ENCODE results near the gene JPT2.
"Not testable (repeated sequence)": the region's sequence is repeated elsewhere in the genome, so short reads cannot be mapped to it uniquely, and the experiment has no call there.

JPT2 gene

DNA sequence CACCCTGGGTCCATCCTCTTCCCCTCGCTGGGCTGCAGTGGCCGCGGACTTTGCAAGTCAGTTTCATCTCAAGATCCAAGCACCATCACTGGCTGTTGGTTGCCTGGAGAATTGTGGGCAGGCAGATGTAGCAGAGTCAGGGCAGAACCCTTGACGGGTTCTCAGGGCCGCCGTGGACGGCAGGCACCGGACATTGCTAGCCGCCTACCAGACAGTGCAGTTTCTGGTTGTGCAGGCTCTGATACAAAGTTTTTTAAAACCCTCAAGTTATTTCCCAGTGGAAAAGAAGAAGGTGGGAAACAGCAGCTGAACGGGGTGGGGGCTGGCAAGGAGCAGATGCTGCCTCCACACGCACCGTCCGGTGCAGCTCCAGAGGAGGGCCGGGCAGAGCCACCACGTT is 31.3 kb downstream of the JPT2 start:
- TF ChIP-seq, protein P1, sequence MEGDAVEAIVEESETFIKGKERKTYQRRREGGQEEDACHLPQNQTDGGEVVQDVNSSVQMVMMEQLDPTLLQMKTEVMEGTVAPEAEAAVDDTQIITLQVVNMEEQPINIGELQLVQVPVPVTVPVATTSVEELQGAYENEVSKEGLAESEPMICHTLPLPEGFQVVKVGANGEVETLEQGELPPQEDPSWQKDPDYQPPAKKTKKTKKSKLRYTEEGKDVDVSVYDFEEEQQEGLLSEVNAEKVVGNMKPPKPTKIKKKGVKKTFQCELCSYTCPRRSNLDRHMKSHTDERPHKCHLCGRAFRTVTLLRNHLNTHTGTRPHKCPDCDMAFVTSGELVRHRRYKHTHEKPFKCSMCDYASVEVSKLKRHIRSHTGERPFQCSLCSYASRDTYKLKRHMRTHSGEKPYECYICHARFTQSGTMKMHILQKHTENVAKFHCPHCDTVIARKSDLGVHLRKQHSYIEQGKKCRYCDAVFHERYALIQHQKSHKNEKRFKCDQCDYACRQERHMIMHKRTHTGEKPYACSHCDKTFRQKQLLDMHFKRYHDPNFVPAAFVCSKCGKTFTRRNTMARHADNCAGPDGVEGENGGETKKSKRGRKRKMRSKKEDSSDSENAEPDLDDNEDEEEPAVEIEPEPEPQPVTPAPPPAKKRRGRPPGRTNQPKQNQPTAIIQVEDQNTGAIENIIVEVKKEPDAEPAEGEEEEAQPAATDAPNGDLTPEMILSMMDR (conservative IDR thresholded peaks at IDR 0.05): no peak
- no peak overlapping the region for H3K27ac ChIP-seq

DNA sequence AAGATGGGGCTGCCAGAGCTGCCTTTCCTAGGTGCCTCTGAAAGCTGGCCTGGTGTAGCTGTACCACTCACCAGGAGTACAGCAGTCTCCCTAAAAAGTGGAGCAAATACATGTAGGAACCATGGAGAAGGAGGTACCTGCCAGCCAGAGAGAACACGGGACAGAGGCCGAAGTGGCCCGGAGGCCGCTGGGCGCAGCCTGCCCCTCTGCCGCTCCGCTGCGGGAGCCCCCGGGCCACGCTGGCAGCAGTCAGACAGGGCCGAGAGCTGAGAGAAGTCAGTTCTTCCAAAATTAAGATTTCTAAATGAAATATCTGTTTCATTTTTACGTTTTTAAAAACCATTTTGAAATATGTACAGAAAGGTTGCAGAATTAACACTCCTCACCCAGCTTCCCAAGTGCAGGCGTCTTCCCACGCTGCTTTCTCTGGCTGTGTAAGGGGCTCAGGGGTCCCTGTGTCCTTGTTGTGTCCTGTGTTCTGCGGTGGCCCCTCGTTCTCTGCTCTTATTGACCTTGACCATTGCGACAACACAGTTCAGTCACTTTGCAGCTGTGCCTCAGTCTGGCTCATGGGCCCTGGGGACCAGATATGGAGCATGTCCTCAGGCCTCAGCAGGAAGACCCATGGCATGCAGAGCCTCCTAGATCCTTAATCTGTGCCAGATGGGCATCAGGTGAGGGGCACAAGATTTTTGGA is 32.9 kb downstream of the JPT2 start:
- H3K27ac ChIP-seq: no peak overlapping the region
- TF ChIP-seq, protein P1 (conservative IDR thresholded peaks at IDR 0.05): no peak

DNA sequence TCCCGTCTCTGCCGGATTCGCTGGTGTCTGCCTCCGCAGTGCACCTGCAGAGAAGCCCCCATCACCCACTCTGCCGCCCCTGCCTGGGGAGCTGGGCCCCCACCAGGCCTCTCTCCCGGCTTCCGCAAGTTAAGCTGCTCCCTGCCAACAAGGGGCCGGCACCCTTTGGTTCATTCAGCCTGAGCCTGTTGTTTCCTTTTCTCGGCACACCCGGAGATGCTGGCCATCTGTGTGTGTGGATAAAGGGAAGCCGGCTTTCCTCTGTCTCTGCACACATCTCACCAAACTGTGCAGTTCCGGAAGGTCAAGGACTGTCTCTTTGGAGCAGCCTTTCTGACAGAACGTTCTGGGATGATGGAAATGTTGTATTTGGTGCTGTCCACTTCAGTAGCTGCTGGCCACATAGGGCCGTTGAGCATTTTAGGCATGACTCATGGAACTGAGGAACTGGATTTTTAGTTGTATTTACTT is 34.7 kb downstream of the JPT2 start:
- TF ChIP-seq, protein P1 (conservative IDR thresholded peaks at IDR 0.05): no peak
- H3K27ac ChIP-seq: no peak overlapping the region

DNA sequence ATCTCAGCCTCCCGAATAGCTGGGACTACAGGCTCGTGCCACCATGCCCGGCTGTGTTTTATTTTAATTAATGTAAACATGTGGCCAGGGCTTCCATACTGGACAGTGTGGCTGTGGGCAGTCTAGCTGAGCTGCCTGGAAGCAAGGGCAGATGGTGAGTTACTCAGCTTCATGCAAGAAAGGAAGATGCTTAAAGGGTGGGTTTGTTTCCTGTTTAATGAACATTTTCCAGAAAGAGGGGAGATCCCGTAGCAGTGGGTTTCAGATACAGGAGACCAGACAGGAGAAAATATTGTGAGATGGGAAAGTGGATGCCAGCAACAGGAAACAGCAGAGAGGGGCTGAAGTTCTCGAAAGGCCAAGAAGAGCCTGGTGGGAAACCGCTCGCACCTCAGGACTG is 35.3 kb downstream of the JPT2 start:
- TF ChIP-seq, protein P1 (conservative IDR thresholded peaks at IDR 0.05): no peak
- no peak overlapping the region for H3K27ac ChIP-seq

DNA sequence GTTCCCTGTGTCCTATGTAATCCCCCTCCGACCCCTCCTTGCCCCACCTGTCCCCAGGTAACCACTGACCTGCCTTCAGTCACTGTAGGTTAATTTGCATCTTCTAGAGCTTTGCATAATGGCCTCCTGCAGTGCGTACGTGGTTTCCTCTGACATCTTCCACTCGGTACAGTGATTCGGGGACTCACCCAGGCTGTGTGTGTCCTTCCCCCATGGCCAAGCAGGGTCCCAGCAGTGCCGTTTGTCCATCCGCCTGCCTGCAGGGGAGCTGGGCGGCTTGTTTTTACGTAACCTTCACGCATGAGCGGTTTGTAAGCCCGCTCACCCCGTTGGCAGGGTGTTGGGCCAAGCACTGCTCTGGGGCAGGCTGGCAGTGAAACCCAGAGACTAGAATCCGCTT is 35.9 kb downstream of the JPT2 start:
- H3K27ac ChIP-seq: no peak overlapping the region
- TF ChIP-seq, protein P1 (conservative IDR thresholded peaks at IDR 0.05): no peak

DNA sequence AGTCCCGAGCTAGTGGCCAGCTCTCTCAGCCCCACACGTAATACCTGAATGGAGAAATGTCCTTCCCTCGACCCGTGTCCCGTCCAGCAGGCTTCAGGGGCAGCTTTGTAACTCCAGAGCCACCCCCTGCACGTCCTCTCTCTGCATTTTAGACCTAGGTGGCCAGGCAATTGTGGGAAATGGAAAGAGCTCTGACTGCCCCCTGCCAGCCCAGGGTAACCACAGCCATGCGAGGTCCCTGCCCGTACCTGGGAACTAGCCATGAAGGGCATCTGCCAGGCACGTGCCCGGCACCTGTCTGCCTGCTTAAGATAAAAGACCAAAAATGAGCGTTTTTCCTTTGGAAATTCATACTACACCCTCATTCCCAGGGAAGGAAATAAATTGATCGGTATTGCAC is 37.1 kb downstream of the JPT2 start:
- TF ChIP-seq, protein P1 (conservative IDR thresholded peaks at IDR 0.05): no peak
- H3K27ac ChIP-seq: no peak overlapping the region

DNA sequence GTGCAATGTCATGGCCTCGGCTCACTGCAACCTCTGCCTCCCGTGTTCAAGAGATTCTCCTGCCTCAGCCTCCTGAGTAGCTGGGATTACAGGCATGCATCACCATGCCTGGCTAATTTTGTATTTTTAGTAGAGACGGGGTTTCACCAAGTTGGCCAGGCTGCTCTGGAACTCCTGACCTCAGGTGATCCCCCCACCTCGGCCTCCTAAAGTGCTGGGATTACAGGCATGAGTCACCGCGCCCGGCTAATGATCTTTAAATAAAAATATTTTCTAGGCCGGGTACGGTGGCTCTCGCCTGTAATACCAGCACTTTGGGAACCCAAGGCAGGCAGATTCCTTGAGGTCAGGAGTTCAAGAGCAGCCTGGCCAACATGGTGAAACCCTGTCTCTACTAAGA is 40.2 kb downstream of the JPT2 start:
- H3K27ac ChIP-seq: not testable (repeated sequence)

DNA sequence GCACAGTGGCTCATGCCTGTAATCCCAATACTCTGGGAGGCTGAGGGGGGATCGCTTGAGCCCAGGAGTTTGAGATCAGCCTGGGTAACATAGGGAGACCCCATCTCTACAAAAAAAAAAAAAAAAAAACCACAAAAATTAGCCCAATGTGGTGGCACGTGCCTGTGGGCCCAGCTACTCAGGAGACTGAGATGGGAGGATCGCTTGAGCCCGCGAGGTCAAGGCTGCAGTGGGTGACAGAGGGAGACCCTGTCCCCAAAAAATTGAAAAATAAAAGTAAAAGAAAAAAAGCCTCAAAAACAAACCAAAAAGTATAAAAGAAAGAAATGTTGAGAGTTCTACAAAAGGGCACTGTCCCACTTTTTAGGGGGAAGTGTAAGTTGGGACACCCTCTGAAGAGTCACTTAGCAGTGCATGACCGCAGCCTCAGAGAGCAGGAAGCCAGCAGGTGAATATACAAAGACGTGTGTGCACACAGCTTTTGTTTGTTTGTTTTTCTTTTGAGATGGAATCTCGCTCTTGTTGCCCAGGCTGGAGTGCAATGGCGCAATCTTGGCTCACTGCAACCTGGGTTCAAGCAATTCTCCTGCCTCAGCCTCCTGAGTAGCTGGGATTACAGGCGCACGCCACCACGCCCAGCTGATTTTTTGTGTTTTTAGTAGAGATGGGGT is 41.6 kb downstream of the JPT2 start:
- H3K27ac ChIP-seq: peak overlapping the region; percentile 51

Measured in VCaP (cell line).